ENCODE results near the gene NSD1.

GRCh38 chr5:177333420-177334154 is 200.0 kb downstream of the NSD1 start:
- TF ChIP-seq REST (IDR thresholded peaks at IDR 0.05; ENCODE audit: low read depth) (no peak), CTCF (IDR thresholded peaks at IDR 0.05 in 2 of 3, conservative IDR thresholded peaks at IDR 0.05 in 1 of 3; ENCODE audit: borderline replicate concordance in 1 of 3, insufficient read depth in 1 of 3, low read depth in 2 of 3, low read length in 2 of 3) (no peak), ATF3 (IDR thresholded peaks at IDR 0.05) (no peak), POLR2AphosphoS5 (IDR thresholded peaks at IDR 0.05; ENCODE audit: low read depth, low read length) (no peak), POLR2A (IDR thresholded peaks at IDR 0.05; ENCODE audit: borderline replicate concordance, extremely low read depth, insufficient read depth, insufficient read length) (no peak), RAD21 (IDR thresholded peaks at IDR 0.05; ENCODE audit: low read depth) (no peak), EZH2phosphoT487 (IDR thresholded peaks at IDR 0.05; ENCODE audit: borderline replicate concordance) (no peak), EGR1 (IDR thresholded peaks at IDR 0.05; ENCODE audit: low read depth) (no peak), CEBPB (IDR thresholded peaks at IDR 0.05; ENCODE audit: low read depth) (no peak)

All from HCT116 (cell line).